B cell (primary cell): ENCODE results near the gene CALHM3. TPM values are rescaled to one million over a fixed set of nuclear protein-coding genes. Genes with fewer than 3 reads are reported as not detected.

ENCODE experiments used
- ATAC-seq: fragments of 200-7000 bp; cut with Tn5 transposase; one replicate; pipeline ENCODE4 v1.10.0; 2021; ENCODE audit warnings: low read depth, mild to moderate bottlenecking, moderate number of reproducible peaks, moderate library complexity
- CTCF ChIA-PET: fragments of 350-600 bp; sonication (Branson Sonifier 250); formaldehyde crosslinking; loops from one replicate; lab custom pipeline; 2021; ENCODE audit warnings: antibody characterized with exemption, inconsistent platforms; lab: Charles Lee
- POLR2A ChIA-PET: fragments of 350-600 bp; sonication (Branson Sonifier 250); formaldehyde crosslinking; loops from one replicate; lab custom pipeline; 2021; ENCODE audit warnings: antibody characterized with exemption; lab: Charles Lee
- DNase-seq: peaks from one replicate; pipeline ENCODE4 v3.0.0; 2013
- H2AFZ ChIP-seq: 2 replicates; pipeline ENCODE4 v1.6.1; 2012; ENCODE audit warnings: mild to moderate bottlenecking, low read depth, low read length; ENCODE audit not compliant: insufficient read depth, poor library complexity, severe bottlenecking
- H3K27ac ChIP-seq, 2 donors: 1 replicate in 1 of 2; 2 replicates in 1 of 2; pipeline ENCODE4 v1.5.1; 2012 to 2013; ENCODE audit warnings: low read length in 2 of 2, mild to moderate bottlenecking in 2 of 2, moderate library complexity in 1 of 2
- H3K27me3 ChIP-seq, 4 experiments: fragments of 200-600 bp in 1 of 4; sonication (generic) in 1 of 4; replicated peaks in 1 of 4; 1 replicate in 2 of 4; 2 replicates in 2 of 4; pipeline versions ENCODE4 v1.6.1 to v1.7.0; 2013 to 2016; ENCODE audit warnings: low read length in 3 of 4, mild to moderate bottlenecking in 2 of 4, mixed read lengths in 1 of 4, moderate library complexity in 1 of 4; ENCODE audit not compliant: insufficient read depth in 4 of 4, control insufficient read depth in 3 of 4; ENCODE audit errors: control extremely low read depth in 1 of 4
- H3K36me3 ChIP-seq, 2 experiments: replicated peaks in 1 of 2; 1 replicate in 1 of 2; 2 replicates in 1 of 2; pipeline versions ENCODE4 v1.6.1 to v1.7.1; 2013; ENCODE audit warnings: low read length in 1 of 2; ENCODE audit not compliant: insufficient read depth in 2 of 2, control insufficient read depth in 1 of 2; ENCODE audit errors: control extremely low read depth in 1 of 2, extremely low read depth in 1 of 2
- H3K4me1 ChIP-seq, 2 donors: fragments of 200-600 bp in 1 of 2; sonication (generic) in 1 of 2; 1 replicate in 1 of 2; 2 replicates in 1 of 2; pipeline versions ENCODE4 v1.5.1 to v1.6.1; 2013 to 2017; ENCODE audit warnings: low read length in 2 of 2; ENCODE audit not compliant: control insufficient read depth in 2 of 2, insufficient read depth in 2 of 2
- H3K4me2 ChIP-seq: replicated peaks from 2 replicates; pipeline ENCODE3; 2012; ENCODE audit warnings: mild to moderate bottlenecking, low read depth, low read length; ENCODE audit not compliant: poor library complexity, severe bottlenecking
- H3K4me3 ChIP-seq, 5 experiments: fragments of 200-600 bp in 1 of 5; sonication (generic) in 1 of 5; 1 replicate in 3 of 5; 2 replicates in 2 of 5; pipeline versions ENCODE4 v1.5.1 to v1.7.0; 2011 to 2016; ENCODE audit warnings: low read length in 4 of 5, mild to moderate bottlenecking in 4 of 5, low read depth in 2 of 5, control low read depth in 1 of 5, moderate library complexity in 1 of 5; ENCODE audit not compliant: insufficient read depth in 1 of 5; ENCODE audit errors: control extremely low read depth in 1 of 5, extremely low read depth in 1 of 5
- H3K79me2 ChIP-seq: fragments of 200-600 bp; sonication (generic); one replicate; pipeline ENCODE4 v1.6.0; 2016; ENCODE audit warnings: low read length; ENCODE audit not compliant: control insufficient read depth, insufficient read depth
- H3K9ac ChIP-seq: fragments of 200-600 bp; sonication (generic); 2 replicates; pipeline ENCODE4 v1.6.1; 2017; ENCODE audit warnings: mild to moderate bottlenecking, low read length, moderate library complexity
- H3K9me3 ChIP-seq, 3 donors: one replicate each; pipeline versions ENCODE4 v1.6.1 to v1.7.1; 2013; ENCODE audit warnings: low read length in 2 of 3; ENCODE audit not compliant: control insufficient read depth in 2 of 3, insufficient read depth in 1 of 3; ENCODE audit errors: control extremely low read depth in 1 of 3
- H4K20me1 ChIP-seq: 2 replicates; pipeline ENCODE4 v1.6.0; 2012; ENCODE audit warnings: mild to moderate bottlenecking, low read length; ENCODE audit not compliant: insufficient read depth, control insufficient read depth, poor library complexity, severe bottlenecking
- H3K27ac Mint-ChIP-seq: one replicate; pipeline ENCODE4 v1.8.0; 2021; ENCODE audit warnings: mixed read lengths
- H3K27me3 Mint-ChIP-seq: one replicate; pipeline ENCODE4 v1.8.0; 2021; ENCODE audit warnings: mixed read lengths
- H3K4me1 Mint-ChIP-seq: one replicate; pipeline ENCODE4 v1.8.0; 2021; ENCODE audit warnings: mixed read lengths
- H3K4me3 Mint-ChIP-seq: one replicate; pipeline ENCODE4 v1.8.0; 2021; ENCODE audit warnings: mixed read lengths
- H3K9me3 Mint-ChIP-seq: one replicate; pipeline ENCODE4 v1.8.0; 2022; ENCODE audit warnings: mixed read lengths; ENCODE audit not compliant: insufficient read depth
- EZH2 ChIP-seq: IDR thresholded peaks from 2 replicates; pipeline ENCODE4 v1.6.1; 2012; ENCODE audit warnings: borderline replicate concordance, low read depth, mild to moderate bottlenecking, moderate library complexity, low read length; ENCODE audit not compliant: insufficient read depth, poor library complexity, severe bottlenecking
- WGBS: methylation state at CpG from one replicate; pipeline ENCODE4 v1.1.5; 2013; ENCODE audit warnings: missing lambda C conversion rate; ENCODE audit not compliant: insufficient coverage; 5-methylcytosine and 5-hydroxymethylcytosine counted together
- intact Hi-C: fragments of 100-400 bp; cut with micrococcal nuclease; formaldehyde crosslinking; loops from one replicate; pipeline ENCODE4 v1.10.0; 2022
- polyA plus RNA-seq: library from polyadenylated mRNA; depleted of rRNA; stranded (reverse); fragments of >200 nt; gene quantifications from 2 replicates; pipeline ENCODE4 v1.2.3, GENCODE V29; 2012
- total RNA-seq, 2 donors: library from RNA; stranded (reverse); fragments of 120-200 nt in 1 of 2; gene quantifications; 1 replicate in 1 of 2; 2 replicates in 1 of 2; pipeline versions ENCODE4 v1.2.3 to v1.2.4, GENCODE V29; 2013 to 2022
- TF ChIP-seq, protein P1 (sequence below): fragments of 200-600 bp; IDR thresholded peaks from one replicate; pipeline ENCODE4 v1.8.0; 2022; ENCODE audit warnings: antibody characterized with exemption, mild to moderate bottlenecking

CALHM3 gene
- total and polyA plus RNA-seq, 2 donors (not counting 1 experiment from before 2014, with no cell fraction given) = not detected

DNA sequence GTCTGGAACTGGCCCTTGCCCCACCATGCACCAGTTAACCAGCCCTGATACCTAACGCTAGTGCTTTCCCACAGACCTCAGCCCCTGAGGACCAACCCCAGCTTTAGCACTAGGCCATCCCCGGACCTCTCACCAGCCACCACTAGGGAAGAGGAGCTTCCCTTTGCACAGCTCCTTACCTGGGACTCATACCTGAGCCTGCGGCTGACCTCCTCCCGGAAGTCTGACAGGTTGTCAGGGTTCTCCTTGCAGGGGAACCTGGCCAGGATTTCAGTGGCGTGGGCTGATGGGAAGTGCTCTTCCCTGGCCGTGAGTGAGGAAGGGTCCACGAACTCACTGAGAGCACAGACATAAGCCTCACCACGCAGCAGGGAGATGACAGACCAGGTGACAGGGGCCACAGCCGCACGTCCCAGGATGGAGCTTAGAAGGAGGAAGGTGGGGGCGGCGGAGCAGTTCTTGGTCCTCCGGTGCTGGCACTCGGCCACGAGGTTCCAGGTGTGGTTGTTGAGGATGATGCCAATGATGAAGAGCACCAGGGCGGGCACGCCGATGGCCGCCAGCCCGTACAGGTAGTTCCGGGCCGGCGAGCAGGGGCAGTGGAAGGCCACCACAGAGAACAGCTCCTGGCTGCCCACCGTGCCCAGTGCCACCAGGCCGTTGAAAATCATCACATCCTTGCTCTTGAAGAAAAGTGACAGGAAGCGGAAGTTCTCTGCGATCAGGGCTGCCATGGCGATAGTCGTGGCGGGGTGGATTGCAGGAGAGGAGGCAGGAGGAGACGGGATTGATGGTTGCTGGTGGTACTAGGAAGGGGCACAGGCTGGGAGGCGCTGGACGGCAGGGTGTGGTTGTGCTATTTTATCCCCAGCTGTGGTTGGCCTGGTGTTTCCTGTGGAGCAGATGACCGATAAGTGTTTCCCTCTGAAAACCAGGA lies 29.6 kb downstream of the CALHM3 start:
- no peak overlapping the region for H3K27ac ChIP-seq
- peak overlapping the region; percentile 91 for H3K27ac Mint-ChIP-seq

More for the DNA sequence above, 29.6 kb downstream of the CALHM3 start:
- no peaks in the 10 kb centered on the region for H3K9me3 ChIP-seq
- no peak for DNase-seq
- H3K4me1 Mint-ChIP-seq = peaks cover 42% of the 10 kb centered on the region
- peaks cover 20 to 39% of the 10 kb centered on the region in 2 donors for H3K4me1 ChIP-seq
- H3K27me3 ChIP-seq = peaks cover 0 to 6% (median 0%) of the 10 kb centered on the region in 4 experiments
- no peaks in the 10 kb centered on the region for H3K27me3 Mint-ChIP-seq
- peaks cover 0 to 29% of the 10 kb centered on the region in 2 experiments for H3K36me3 ChIP-seq
- no peak overlapping the region for H3K4me3 ChIP-seq
- ATAC-seq = no peak
- WGBS = 93% methylated on average over 33 of the region's 34 CpGs
- TF ChIP-seq EZH2 = no peak
- TF ChIP-seq, protein P1, sequence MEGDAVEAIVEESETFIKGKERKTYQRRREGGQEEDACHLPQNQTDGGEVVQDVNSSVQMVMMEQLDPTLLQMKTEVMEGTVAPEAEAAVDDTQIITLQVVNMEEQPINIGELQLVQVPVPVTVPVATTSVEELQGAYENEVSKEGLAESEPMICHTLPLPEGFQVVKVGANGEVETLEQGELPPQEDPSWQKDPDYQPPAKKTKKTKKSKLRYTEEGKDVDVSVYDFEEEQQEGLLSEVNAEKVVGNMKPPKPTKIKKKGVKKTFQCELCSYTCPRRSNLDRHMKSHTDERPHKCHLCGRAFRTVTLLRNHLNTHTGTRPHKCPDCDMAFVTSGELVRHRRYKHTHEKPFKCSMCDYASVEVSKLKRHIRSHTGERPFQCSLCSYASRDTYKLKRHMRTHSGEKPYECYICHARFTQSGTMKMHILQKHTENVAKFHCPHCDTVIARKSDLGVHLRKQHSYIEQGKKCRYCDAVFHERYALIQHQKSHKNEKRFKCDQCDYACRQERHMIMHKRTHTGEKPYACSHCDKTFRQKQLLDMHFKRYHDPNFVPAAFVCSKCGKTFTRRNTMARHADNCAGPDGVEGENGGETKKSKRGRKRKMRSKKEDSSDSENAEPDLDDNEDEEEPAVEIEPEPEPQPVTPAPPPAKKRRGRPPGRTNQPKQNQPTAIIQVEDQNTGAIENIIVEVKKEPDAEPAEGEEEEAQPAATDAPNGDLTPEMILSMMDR = no peak
- intact Hi-C loops = no loop called here
- peaks cover 18% of the 10 kb centered on the region for H3K79me2 ChIP-seq
- H4K20me1 ChIP-seq = no peaks in the 10 kb centered on the region
- H3K4me3 Mint-ChIP-seq = peak overlapping the region; percentile 54
- H3K9ac ChIP-seq = no peak overlapping the region
- H3K4me2 ChIP-seq = no peak overlapping the region
- ChIA-PET POLR2A (no interaction called here), CTCF (interaction anchor here (1.0 to 7.1 kb wide), 5 partner anchors 23 to 34 kb away, joined by 3 to 50 read pairs (median 5); no protein-coding TSS in a partner anchor)
- no peaks in the 10 kb centered on the region for H3K9me3 Mint-ChIP-seq
- H2AFZ ChIP-seq = no peak overlapping the region
